HG03565 (cell line): ENCODE data around the gene EDRF1.
"Not testable (repeated sequence)": the region's sequence is repeated elsewhere in the genome, so short reads cannot be mapped to it uniquely, and the experiment has no call there.

Experiments used
- ATAC-seq: cut with Tn5 transposase; IDR thresholded peaks from one replicate; pipeline ENCODE4 v1.9.1; 2021; ENCODE audit warnings: mild to moderate bottlenecking, moderate library complexity; ENCODE audit not compliant: unreplicated experiment

Gene EDRF1

GRCh38 chr10:125707541-125708468 lies 11.7 kb upstream of the EDRF1 start:
- no peak for ATAC-seq

GRCh38 chr10:125708971-125709503 lies 10.5 kb upstream of the EDRF1 start:
- no peak for ATAC-seq

GRCh38 chr10:125709553-125710474 lies 9.7 kb upstream of the EDRF1 start:
- ATAC-seq = no peak

GRCh38 chr10:125711110-125711750 lies 8.3 kb upstream of the EDRF1 start:
- no peak for ATAC-seq

GRCh38 chr10:125714728-125715127 lies 4.8 kb upstream of the EDRF1 start:
- not testable (repeated sequence) for ATAC-seq

- no peak for ATAC-seq
Measured at GRCh38 chr10:125720002-125720382, 483 bp downstream of the EDRF1 start.

GRCh38 chr10:125721035-125721434 lies 1.5 kb downstream of the EDRF1 start:
- ATAC-seq = no peak

- no peak for ATAC-seq
Measured at GRCh38 chr10:125722811-125723210, 3.3 kb downstream of the EDRF1 start.

- no peak for ATAC-seq
Measured at GRCh38 chr10:125726914-125727313, 7.4 kb downstream of the EDRF1 start.

GRCh38 chr10:125727436-125727835 lies 7.9 kb downstream of the EDRF1 start:
- ATAC-seq = no peak

GRCh38 chr10:125734148-125734547 lies 14.6 kb downstream of the EDRF1 start:
- no peak for ATAC-seq

- ATAC-seq = no peak
Measured at GRCh38 chr10:125734823-125735222, 15.3 kb downstream of the EDRF1 start.

- ATAC-seq = no peak
Measured at GRCh38 chr10:125738206-125738605, 18.7 kb downstream of the EDRF1 start.

- ATAC-seq = no peak
Measured at GRCh38 chr10:125739994-125740679, 20.6 kb downstream of the EDRF1 start.

- no peak for ATAC-seq
Measured at GRCh38 chr10:125742465-125742864, 23.0 kb downstream of the EDRF1 start.

GRCh38 chr10:125744909-125745308 lies 25.4 kb downstream of the EDRF1 start:
- ATAC-seq = no peak

GRCh38 chr10:125747417-125747816 lies 27.9 kb downstream of the EDRF1 start:
- no peak for ATAC-seq

- ATAC-seq = no peak
Measured at GRCh38 chr10:125756196-125756595, 36.7 kb downstream of the EDRF1 start.

- ATAC-seq = no peak
Measured at GRCh38 chr10:125756853-125757487, 37.5 kb downstream of the EDRF1 start.

- ATAC-seq = no peak
Measured at GRCh38 chr10:125757742-125758141, 38.2 kb downstream of the EDRF1 start.
